Stimulated activated CD8-positive, alpha-beta memory T cell treated with anti-CD3 and anti-CD28 coated beads, Interleukin-15, amount 100 ng/mL, for 24 hours (primary cell): Measurements from ENCODE around the gene KIF20B.
"Not testable (repeated sequence)": the region's sequence is repeated elsewhere in the genome, so short reads cannot be mapped to it uniquely, and the experiment has no call there.

Experiments
- DNase-seq: peaks from one replicate; pipeline ENCODE4 v3.0.0-alpha.2; 2020; ENCODE audit warnings: low read depth

Gene KIF20B

GRCh38 chr10:89773081-89773480, 71.7 kb downstream of the KIF20B start:
- DNase-seq, result no peak

- DNase-seq, result no peak
Observed at GRCh38 chr10:89776665-89777064, 75.3 kb downstream of the KIF20B start.

GRCh38 chr10:89782470-89782869, 81.1 kb downstream of the KIF20B start:
- DNase-seq, result no peak

- DNase-seq, result no peak
Observed at GRCh38 chr10:89783406-89783805, 82.0 kb downstream of the KIF20B start.

GRCh38 chr10:89785095-89785494, 83.7 kb downstream of the KIF20B start:
- DNase-seq, result no peak

GRCh38 chr10:89789188-89789877, 87.9 kb downstream of the KIF20B start:
- no peak for DNase-seq

- no peak for DNase-seq
Observed at GRCh38 chr10:89792187-89792586, 90.8 kb downstream of the KIF20B start.

GRCh38 chr10:89793649-89794254, 92.4 kb downstream of the KIF20B start:
- DNase-seq, result no peak

GRCh38 chr10:89795840-89796239, 94.5 kb downstream of the KIF20B start:
- no peak for DNase-seq

GRCh38 chr10:89798092-89798491, 96.7 kb downstream of the KIF20B start:
- no peak for DNase-seq

- no peak for DNase-seq
Observed at GRCh38 chr10:89799573-89799972, 98.2 kb downstream of the KIF20B start.

- DNase-seq, result no peak
Observed at GRCh38 chr10:89805599-89806013, 104.2 kb downstream of the KIF20B start.

- no peak for DNase-seq
Observed at GRCh38 chr10:89808842-89809241, 107.5 kb downstream of the KIF20B start.

GRCh38 chr10:89809766-89810165, 108.4 kb downstream of the KIF20B start:
- no peak for DNase-seq

GRCh38 chr10:89810908-89811525, 109.6 kb downstream of the KIF20B start:
- DNase-seq, result no peak

GRCh38 chr10:89813546-89813945, 112.2 kb downstream of the KIF20B start:
- no peak for DNase-seq

GRCh38 chr10:89814278-89814677, 112.9 kb downstream of the KIF20B start:
- no peak for DNase-seq

- no peak for DNase-seq
Observed at GRCh38 chr10:89815049-89815853, 113.9 kb downstream of the KIF20B start.

- not testable (repeated sequence) for DNase-seq
Observed at GRCh38 chr10:89819008-89819407, 117.6 kb downstream of the KIF20B start.
